Gastroesophageal sphincter (tissue), 4 donors: ENCODE measurements around the gene STK11IP. TPM values are rescaled to one million over a fixed set of nuclear protein-coding genes. Genes with fewer than 3 reads are reported as not detected.

Experiments
- ATAC-seq: fragments of 150-250 bp; one replicate; pipeline ENCODE4 v1.9.1; 2016; ENCODE audit warnings: mild to moderate bottlenecking, moderate library complexity
- H3K27ac ChIP-seq, 4 donors: fragments of 200-600 bp; sonication (generic) in 3 of 4; 1 replicate in 3 of 4; 2 replicates in 1 of 4; pipeline ENCODE4 v1.5.1; 2016 to 2019
- H3K27me3 ChIP-seq: fragments of 200-600 bp; sonication (generic); one replicate; pipeline ENCODE4 v1.5.1; 2019
- H3K36me3 ChIP-seq, 2 donors: fragments of 200-600 bp; sonication (generic); one replicate each; pipeline ENCODE4 v1.5.1; 2019; ENCODE audit warnings: control low read depth in 1 of 2
- H3K4me1 ChIP-seq, 3 donors: fragments of 200-600 bp; sonication (generic); 1 replicate in 2 of 3; 2 replicates in 1 of 3; pipeline ENCODE4 v1.5.1; 2016 to 2019; ENCODE audit warnings: control low read depth in 2 of 3
- H3K4me3 ChIP-seq, 2 donors: fragments of 200-600 bp; sonication (generic); one replicate each; pipeline ENCODE4 v1.5.1; 2019; ENCODE audit warnings: mild to moderate bottlenecking in 1 of 2, moderate library complexity in 1 of 2
- H3K9me3 ChIP-seq, 3 donors: fragments of 200-600 bp; sonication (generic); one replicate each; pipeline ENCODE4 v1.5.1; 2017 to 2019; ENCODE audit warnings: control low read depth in 2 of 3
- EP300 ChIP-seq: sonication (generic); formaldehyde crosslinking; IDR thresholded peaks from one replicate; pipeline ENCODE4 v1.6.1; 2017; ENCODE audit warnings: antibody characterized with exemption, mild to moderate bottlenecking
- POLR2A ChIP-seq, 2 donors: fragments of 450-650 bp; IDR thresholded peaks; one replicate each; pipeline ENCODE4 v1.6.1; 2017; ENCODE audit warnings: antibody characterized with exemption in 2 of 2, mild to moderate bottlenecking in 2 of 2, moderate library complexity in 1 of 2
- POLR2AphosphoS5 ChIP-seq: sonication (generic); formaldehyde crosslinking; IDR thresholded peaks from one replicate; pipeline ENCODE4 v1.6.1; 2017; ENCODE audit warnings: antibody characterized with exemption
- WGBS, 2 donors: methylation state at CpG; one replicate each; pipeline ENCODE4 v1.1.5; 2018; ENCODE audit warnings: low coverage in 1 of 2; 5-methylcytosine and 5-hydroxymethylcytosine counted together
- total RNA-seq, 4 donors: library from RNA; depleted of rRNA; stranded (reverse); fragments of >200 nt; gene quantifications; one replicate each; pipeline ENCODE4 v1.1.0, GENCODE V29; 2016
- TF ChIP-seq, protein P1 (sequence below), 4 experiments: fragments of 200-600 bp in 2 of 4; fragments of 450-650 bp in 2 of 4; sonication (generic) in 1 of 4; IDR thresholded peaks; one replicate each; pipeline ENCODE4 v1.5.1; 2017 to 2019; ENCODE audit warnings: antibody characterized with exemption in 4 of 4, mild to moderate bottlenecking in 2 of 4, moderate library complexity in 2 of 4

Gene STK11IP
- total RNA-seq, 4 donors from 2014 or later: 7.0 to 19.2 (median 14.7) TPM

DNA sequence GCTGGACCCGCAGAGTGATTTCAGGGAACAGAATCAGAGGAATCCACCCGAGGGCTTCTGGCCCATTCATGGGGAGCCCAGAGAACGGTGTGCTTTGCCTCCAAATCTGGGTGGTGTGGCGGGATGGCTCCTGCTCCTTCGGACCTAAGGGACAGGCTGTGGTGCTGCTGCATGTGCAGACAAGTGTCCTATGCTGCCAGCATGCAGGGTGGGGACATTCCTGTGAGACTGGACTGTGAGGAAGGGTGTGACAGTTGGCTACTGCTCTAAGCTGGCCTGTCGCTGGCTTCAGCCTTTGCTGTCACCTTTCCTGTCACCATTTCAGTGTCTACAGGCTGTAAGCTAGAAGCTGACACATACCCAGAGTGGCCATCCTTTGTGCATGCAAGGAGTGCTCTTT is 26.9 kb downstream of the STK11IP start:
- no peaks in the 10 kb centered on the region for H3K9me3 ChIP-seq
- no peak overlapping the region for H3K27ac ChIP-seq
- no peak for TF ChIP-seq EP300
- TF ChIP-seq, protein P1, sequence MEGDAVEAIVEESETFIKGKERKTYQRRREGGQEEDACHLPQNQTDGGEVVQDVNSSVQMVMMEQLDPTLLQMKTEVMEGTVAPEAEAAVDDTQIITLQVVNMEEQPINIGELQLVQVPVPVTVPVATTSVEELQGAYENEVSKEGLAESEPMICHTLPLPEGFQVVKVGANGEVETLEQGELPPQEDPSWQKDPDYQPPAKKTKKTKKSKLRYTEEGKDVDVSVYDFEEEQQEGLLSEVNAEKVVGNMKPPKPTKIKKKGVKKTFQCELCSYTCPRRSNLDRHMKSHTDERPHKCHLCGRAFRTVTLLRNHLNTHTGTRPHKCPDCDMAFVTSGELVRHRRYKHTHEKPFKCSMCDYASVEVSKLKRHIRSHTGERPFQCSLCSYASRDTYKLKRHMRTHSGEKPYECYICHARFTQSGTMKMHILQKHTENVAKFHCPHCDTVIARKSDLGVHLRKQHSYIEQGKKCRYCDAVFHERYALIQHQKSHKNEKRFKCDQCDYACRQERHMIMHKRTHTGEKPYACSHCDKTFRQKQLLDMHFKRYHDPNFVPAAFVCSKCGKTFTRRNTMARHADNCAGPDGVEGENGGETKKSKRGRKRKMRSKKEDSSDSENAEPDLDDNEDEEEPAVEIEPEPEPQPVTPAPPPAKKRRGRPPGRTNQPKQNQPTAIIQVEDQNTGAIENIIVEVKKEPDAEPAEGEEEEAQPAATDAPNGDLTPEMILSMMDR (IDR thresholded peaks at IDR 0.05): no peak
- TF ChIP-seq POLR2A (IDR thresholded peaks at IDR 0.05): no peak
- TF ChIP-seq POLR2AphosphoS5: no peak
- no peaks in the 10 kb centered on the region for H3K27me3 ChIP-seq
- H3K36me3 ChIP-seq: no peaks in the 10 kb centered on the region
- ATAC-seq: no peak
- peaks cover 0 to 22% (median 6%) of the 10 kb centered on the region in 3 donors for H3K4me1 ChIP-seq
- H3K4me3 ChIP-seq: no peak overlapping the region
- WGBS, 2 donors: no CpG with 5 or more reads among the region's 6 CpGs

DNA sequence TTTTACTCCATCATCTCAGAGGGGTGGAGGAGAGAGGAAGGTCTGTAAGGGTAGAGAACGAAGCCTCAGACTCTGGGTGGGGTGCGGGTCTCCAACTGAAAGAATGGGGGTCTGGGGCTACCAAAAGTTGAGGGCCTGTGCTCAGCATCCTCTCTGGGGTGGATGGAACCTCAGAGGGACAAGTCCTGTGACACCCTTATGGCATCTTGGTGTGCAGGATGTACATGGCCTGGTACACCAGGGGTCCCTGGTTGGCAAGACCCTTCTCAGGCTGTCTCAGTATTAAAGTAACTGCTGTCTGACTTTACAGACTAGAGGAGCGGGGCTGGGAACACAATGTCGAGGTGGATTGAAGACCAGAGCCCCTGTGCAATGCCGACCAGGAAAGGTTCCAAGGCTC is 27.5 kb downstream of the STK11IP start:
- no peaks in the 10 kb centered on the region for H3K27me3 ChIP-seq
- H3K4me3 ChIP-seq: no peak overlapping the region
- ATAC-seq: no peak
- H3K9me3 ChIP-seq: no peaks in the 10 kb centered on the region
- H3K36me3 ChIP-seq: no peaks in the 10 kb centered on the region
- TF ChIP-seq POLR2AphosphoS5 (no peak), EP300 (no peak), POLR2A (IDR thresholded peaks at IDR 0.05) (no peak)
- TF ChIP-seq, protein P1 (IDR thresholded peaks at IDR 0.05): no peak
- peaks cover 0 to 22% (median 6%) of the 10 kb centered on the region in 3 donors for H3K4me1 ChIP-seq
- H3K27ac ChIP-seq: no peak overlapping the region
- 85% methylated on average over 5 of the region's 5 CpGs; no CpG with 5 or more reads in 1 of the 2 donors for WGBS, 2 donors

DNA sequence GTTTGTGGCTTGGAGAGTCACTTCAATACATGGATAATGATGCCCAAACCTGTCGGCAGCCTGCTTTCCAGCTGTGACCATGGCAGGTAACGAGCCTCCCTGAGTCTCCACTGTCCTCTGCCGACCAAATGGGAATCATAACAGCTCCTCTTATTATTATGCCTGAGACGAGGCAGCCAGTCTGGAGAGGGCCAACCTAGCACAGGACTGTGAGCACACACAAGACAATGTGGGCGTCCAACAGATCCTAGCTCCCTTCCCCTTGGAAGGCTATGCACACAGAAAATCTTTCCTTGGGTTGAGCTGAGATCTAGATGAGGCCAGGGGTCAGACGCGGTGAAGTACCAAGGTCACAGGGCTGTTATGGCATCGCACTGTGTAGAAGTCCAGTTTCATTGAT is 28.9 kb downstream of the STK11IP start:
- ATAC-seq: no peak
- Histone ChIP-seq H3K4me1 (peaks cover 0 to 22% (median 6%) of the 10 kb centered on the region in 3 donors), H3K4me3 (no peak overlapping the region), H3K9me3 (no peaks in the 10 kb centered on the region), H3K36me3 (no peaks in the 10 kb centered on the region), H3K27ac (peak overlapping the region in 1 of 4 donors; percentile 77), H3K27me3 (no peaks in the 10 kb centered on the region)
- WGBS, 2 donors: 68 to 88% methylated on average over 3 of the region's 8 CpGs
- TF ChIP-seq POLR2AphosphoS5 (no peak), EP300 (no peak), POLR2A (IDR thresholded peaks at IDR 0.05) (no peak)
- TF ChIP-seq, protein P1 (IDR thresholded peaks at IDR 0.05): no peak

DNA sequence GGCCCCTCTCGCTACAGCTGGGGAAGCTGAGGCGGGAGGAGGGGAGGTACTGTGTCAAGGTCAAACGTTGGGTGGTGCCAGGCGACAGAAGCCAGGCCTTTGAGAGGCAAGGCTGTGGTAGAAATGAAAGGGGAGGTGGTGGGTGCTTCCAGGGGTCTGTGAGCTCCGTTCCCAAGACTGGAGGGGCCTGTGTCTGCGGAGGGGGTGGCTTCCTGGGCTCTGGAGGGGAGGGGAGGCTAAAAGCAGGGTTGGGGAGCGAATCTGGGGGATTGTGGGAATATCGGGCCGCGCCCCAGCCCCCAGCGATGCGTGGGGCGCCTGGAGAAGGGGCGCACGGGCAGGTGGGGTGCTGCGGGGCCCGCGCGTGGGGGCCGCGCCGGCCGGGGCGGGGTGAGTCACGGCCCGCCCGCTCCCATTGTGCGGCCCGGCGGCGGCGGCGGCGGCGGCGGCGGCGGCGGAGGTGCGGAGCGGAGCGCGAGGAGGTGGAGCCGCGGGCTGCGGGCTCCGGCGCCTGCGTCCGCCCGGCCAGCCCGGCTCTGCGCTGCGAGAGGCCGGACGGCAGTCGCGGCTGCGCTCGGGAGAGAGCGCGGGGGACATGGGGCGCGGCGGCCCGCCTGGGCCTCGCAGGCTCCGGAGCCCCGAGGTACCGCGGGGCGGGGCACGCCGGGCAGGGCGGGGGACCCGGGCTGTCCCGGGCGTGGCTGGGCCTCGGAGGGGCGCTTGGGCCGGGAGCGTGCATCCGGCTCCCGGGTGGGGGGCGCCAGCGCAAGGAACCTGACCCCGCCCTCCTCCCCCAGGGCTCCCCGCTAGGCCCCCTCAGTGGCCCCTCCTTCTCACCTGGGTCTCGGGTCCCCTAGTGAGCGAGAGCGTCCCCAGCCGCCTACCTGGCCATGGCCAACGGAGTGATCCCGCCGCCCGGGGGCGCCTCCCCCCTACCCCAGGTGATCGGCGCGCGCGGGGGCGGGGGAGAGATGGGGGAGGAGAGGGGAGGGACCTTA is 29.7 kb downstream of the STK11IP start, which contains the start of gene SLC4A3:
SLC4A3 (plus strand) TSS at position 528 of the 998 bp plus-strand sequence; CDS start at position 891, 363 bp downstream.
- peak within 1 kb of the TSS in 3 of 4 donors; percentile 66 to 77 (median 71) for H3K27ac ChIP-seq
- no peaks in the 10 kb centered on the region for H3K9me3 ChIP-seq
- 29 to 31% methylated on average over 2 to 7 of the region's 103 CpGs for WGBS, 2 donors
- H3K27me3 ChIP-seq: no peaks in the 10 kb centered on the region
- peaks cover 0 to 22% (median 6%) of the 10 kb centered on the region in 3 donors for H3K4me1 ChIP-seq
- peaks cover 0 to 6% of the 10 kb centered on the region in 2 donors for H3K36me3 ChIP-seq
- peak within 1 kb of the TSS; percentile 51 to 79 for H3K4me3 ChIP-seq
- TF ChIP-seq, protein P1 (IDR thresholded peaks at IDR 0.05): peak in 1 of 4 experiments; percentile 23
- TF ChIP-seq POLR2A (IDR thresholded peaks at IDR 0.05) (peak in 1 of 2 donors; percentile 20), EP300 (no peak)
- peak; percentile 74 for ATAC-seq
